Testis (tissue), 2 donors: ENCODE results near the gene OXCT2.
"Not testable (repeated sequence)": the region's sequence is repeated elsewhere in the genome, so short reads cannot be mapped to it uniquely, and the experiment has no call there.

Experiments
- POLR2A ChIP-seq: fragments of 450-650 bp; IDR thresholded peaks from one replicate; pipeline ENCODE4 v1.6.1; 2017; ENCODE audit warnings: antibody characterized with exemption, mild to moderate bottlenecking, moderate library complexity
- TF ChIP-seq, protein P1 (sequence below), 3 experiments: fragments of 450-650 bp in 2 of 3; fragments of 200-600 bp in 1 of 3; sonication (generic) in 1 of 3; IDR thresholded peaks; one replicate each; pipeline ENCODE4 v1.5.1; 2016 to 2019; ENCODE audit warnings: antibody characterized with exemption in 3 of 3, mild to moderate bottlenecking in 2 of 3, moderate library complexity in 1 of 3

DNA sequence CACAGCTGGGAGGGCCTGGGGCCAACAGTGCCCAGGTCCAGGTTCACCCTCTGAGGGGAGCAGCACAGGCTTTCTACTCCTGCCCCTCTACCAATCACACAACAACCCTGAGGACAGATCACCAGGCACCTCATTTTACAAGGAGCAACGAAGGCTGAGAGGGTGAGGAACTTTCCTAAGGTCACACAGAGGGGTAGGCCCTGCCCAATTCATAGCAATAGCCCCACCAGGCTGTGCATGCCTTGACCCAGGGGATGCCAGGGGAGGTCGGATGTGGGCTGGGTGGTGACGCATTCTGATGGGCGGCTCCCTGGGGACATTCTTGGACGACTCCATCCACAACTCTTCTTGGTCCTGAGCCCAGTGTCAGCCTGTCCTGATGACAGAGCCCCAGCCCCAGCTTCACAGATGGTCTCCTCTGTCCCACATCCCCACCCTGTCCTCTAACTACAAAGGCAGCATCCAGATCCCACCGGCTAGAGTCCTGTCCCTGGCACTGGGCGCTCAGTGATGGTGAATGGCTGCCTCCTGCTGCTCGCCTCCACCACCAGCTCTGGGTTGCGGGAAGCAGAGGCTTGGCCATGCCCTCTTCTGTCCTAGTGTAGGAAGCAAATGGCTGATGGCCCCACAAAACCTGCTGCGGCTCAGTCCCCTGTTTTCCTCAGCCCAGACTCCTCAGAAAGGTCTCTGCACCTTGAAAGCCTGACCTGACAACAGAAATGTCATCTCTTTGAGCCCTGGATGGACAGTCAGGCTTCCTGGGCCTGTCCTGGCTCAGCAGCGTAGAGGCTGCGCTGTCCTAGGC lies 15.4 kb upstream of the OXCT2 start:
- TF ChIP-seq, protein P1, sequence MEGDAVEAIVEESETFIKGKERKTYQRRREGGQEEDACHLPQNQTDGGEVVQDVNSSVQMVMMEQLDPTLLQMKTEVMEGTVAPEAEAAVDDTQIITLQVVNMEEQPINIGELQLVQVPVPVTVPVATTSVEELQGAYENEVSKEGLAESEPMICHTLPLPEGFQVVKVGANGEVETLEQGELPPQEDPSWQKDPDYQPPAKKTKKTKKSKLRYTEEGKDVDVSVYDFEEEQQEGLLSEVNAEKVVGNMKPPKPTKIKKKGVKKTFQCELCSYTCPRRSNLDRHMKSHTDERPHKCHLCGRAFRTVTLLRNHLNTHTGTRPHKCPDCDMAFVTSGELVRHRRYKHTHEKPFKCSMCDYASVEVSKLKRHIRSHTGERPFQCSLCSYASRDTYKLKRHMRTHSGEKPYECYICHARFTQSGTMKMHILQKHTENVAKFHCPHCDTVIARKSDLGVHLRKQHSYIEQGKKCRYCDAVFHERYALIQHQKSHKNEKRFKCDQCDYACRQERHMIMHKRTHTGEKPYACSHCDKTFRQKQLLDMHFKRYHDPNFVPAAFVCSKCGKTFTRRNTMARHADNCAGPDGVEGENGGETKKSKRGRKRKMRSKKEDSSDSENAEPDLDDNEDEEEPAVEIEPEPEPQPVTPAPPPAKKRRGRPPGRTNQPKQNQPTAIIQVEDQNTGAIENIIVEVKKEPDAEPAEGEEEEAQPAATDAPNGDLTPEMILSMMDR (IDR thresholded peaks at IDR 0.05) = not testable (repeated sequence)
- TF ChIP-seq POLR2A = not testable (repeated sequence)
